ENCODE measurements around the gene OSTF1.

DNA sequence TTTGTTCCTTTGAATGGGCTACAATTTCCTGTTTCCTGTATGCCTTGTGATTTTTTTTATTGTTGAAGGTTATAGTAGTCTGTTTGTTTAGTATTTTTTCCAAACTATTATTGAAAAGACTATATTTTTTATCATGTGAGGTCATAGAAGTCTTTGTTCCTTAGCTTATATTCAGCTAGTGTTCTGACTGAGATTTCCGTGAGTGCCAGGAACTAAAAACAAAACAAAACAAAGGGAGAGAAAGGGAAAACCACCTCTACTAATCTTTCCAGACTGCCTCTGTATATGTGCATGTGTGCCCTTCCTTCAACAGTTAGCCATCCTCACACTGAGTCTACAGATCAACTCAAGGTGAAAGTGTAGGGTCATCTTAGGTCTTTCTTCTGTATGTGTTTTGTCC, 79.0 kb downstream of the OSTF1 start:
- TF ChIP-seq, protein P1, sequence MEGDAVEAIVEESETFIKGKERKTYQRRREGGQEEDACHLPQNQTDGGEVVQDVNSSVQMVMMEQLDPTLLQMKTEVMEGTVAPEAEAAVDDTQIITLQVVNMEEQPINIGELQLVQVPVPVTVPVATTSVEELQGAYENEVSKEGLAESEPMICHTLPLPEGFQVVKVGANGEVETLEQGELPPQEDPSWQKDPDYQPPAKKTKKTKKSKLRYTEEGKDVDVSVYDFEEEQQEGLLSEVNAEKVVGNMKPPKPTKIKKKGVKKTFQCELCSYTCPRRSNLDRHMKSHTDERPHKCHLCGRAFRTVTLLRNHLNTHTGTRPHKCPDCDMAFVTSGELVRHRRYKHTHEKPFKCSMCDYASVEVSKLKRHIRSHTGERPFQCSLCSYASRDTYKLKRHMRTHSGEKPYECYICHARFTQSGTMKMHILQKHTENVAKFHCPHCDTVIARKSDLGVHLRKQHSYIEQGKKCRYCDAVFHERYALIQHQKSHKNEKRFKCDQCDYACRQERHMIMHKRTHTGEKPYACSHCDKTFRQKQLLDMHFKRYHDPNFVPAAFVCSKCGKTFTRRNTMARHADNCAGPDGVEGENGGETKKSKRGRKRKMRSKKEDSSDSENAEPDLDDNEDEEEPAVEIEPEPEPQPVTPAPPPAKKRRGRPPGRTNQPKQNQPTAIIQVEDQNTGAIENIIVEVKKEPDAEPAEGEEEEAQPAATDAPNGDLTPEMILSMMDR (conservative IDR thresholded peaks at IDR 0.05; ENCODE audit: low read length) = no peak
- TF ChIP-seq EZH2phosphoT487 (IDR thresholded peaks at IDR 0.05; ENCODE audit: borderline replicate concordance, low read depth, low read length) = no peak

Data from OCI-LY7 (cell line).